Erythroblast (primary cell): ENCODE measurements around the gene ULK4.

ENCODE experiments used
- GATA1 ChIP-seq: IDR thresholded peaks from 2 replicates; pipeline ENCODE4 v1.6.1; 2011; ENCODE audit warnings: low read depth, mild to moderate bottlenecking, control low read depth, low read length, moderate library complexity
- POLR2A ChIP-seq: IDR thresholded peaks from 2 replicates; pipeline ENCODE4 v1.6.1; 2011; ENCODE audit warnings: mild to moderate bottlenecking, low read length

- no peak for TF ChIP-seq POLR2A
- no peak for TF ChIP-seq GATA1
Measured at GRCh38 chr3:41985018-41985417, 23.1 kb upstream of the ULK4 start.
